PC-9 (cell line): ENCODE results near the gene SV2C. TPM values are rescaled to one million over a fixed set of nuclear protein-coding genes. Genes with fewer than 3 reads are reported as not detected.
A peak's percentile ranks its signal among the peaks of the same experiment; 100 is the strongest.

Source experiments
- BruUV-seq: library from RNA; stranded (reverse); fragments of 400-500 nt; replicated peaks from 2 replicates; lab custom pipeline; 2021; lab: Mats Ljungman, UMichigan
- CTCF ChIA-PET: fragments of 300-600 bp; sonication (Branson Sonifier 250); formaldehyde crosslinking; loops from one replicate; lab custom pipeline; 2022; ENCODE audit warnings: antibody characterized with exemption; lab: Charles Lee
- POLR2A ChIA-PET: fragments of 300-600 bp; sonication (Branson Sonifier 250); formaldehyde crosslinking; loops from one replicate; lab custom pipeline; 2022; ENCODE audit warnings: antibody characterized with exemption; ENCODE audit not compliant: unreplicated experiment; lab: Charles Lee
- DNase-seq, 2 experiments: peaks; one replicate each; pipeline versions ENCODE4 v3.0.0 to v3.0.0-alpha.2; 2015 to 2022; ENCODE audit warnings: mixed read lengths in 1 of 2
- H2AFZ ChIP-seq: fragments of 200-600 bp; sonication (generic); 2 replicates; pipeline ENCODE4 v1.8.1; 2017; ENCODE audit warnings: antibody characterized with exemption
- H3F3A ChIP-seq: fragments of 200-600 bp; sonication (generic); 2 replicates; pipeline ENCODE4 v1.8.1; 2017; ENCODE audit warnings: antibody characterized with exemption, mild to moderate bottlenecking, low read depth; ENCODE audit not compliant: insufficient read depth
- H3K27ac ChIP-seq: fragments of 200-600 bp; sonication (generic); 2 replicates; pipeline ENCODE4 v1.6.1; 2016; ENCODE audit warnings: mixed run types
- H3K27me3 ChIP-seq: fragments of 200-600 bp; sonication (generic); 2 replicates; pipeline ENCODE4 v1.6.1; 2016; ENCODE audit warnings: low read depth, mixed run types; ENCODE audit not compliant: insufficient read depth
- H3K36me3 ChIP-seq: fragments of 200-600 bp; sonication (generic); 2 replicates; pipeline ENCODE4 v1.6.1; 2016; ENCODE audit warnings: low read depth, mixed run types
- H3K4me1 ChIP-seq: fragments of 200-600 bp; sonication (generic); replicated peaks from 2 replicates; pipeline ENCODE4 v1.6.1; 2016; ENCODE audit warnings: mixed run types; ENCODE audit not compliant: insufficient read depth
- H3K4me2 ChIP-seq: fragments of 200-600 bp; sonication (generic); 2 replicates; pipeline ENCODE4 v1.6.1; 2017; ENCODE audit warnings: mixed run types
- H3K4me3 ChIP-seq: fragments of 200-600 bp; sonication (generic); 2 replicates; pipeline ENCODE4 v1.6.1; 2016; ENCODE audit warnings: mixed run types
- H3K79me2 ChIP-seq: fragments of 200-600 bp; sonication (generic); 2 replicates; pipeline ENCODE4 v1.6.1; 2017; ENCODE audit warnings: low read depth, mixed run types
- H3K9me2 ChIP-seq: fragments of 200-600 bp; sonication (generic); 2 replicates; pipeline ENCODE4 v1.8.1; 2017; ENCODE audit warnings: mild to moderate bottlenecking; ENCODE audit not compliant: insufficient read depth
- H3K9me3 ChIP-seq: fragments of 200-600 bp; sonication (generic); 2 replicates; pipeline ENCODE4 v1.8.1; 2016; ENCODE audit warnings: low read depth; ENCODE audit not compliant: insufficient read depth
- H4K20me1 ChIP-seq: fragments of 200-600 bp; sonication (generic); 2 replicates; pipeline ENCODE4 v1.8.1; 2017; ENCODE audit not compliant: insufficient read depth
- EZH2 ChIP-seq: fragments of 200-600 bp; sonication (generic); IDR thresholded peaks from 2 replicates; pipeline ENCODE4 v1.8.0; 2017; ENCODE audit warnings: antibody characterized with exemption, low read depth
- intact Hi-C: fragments of 100-400 bp; cut with micrococcal nuclease; formaldehyde crosslinking; loops from one replicate; pipeline ENCODE4 v1.10.0; 2022; ENCODE audit not compliant: unreplicated experiment
- total RNA-seq: library from RNA; stranded (reverse); gene quantifications from 2 replicates; pipeline ENCODE4 v1.2.3, GENCODE V29; 2021
- TF ChIP-seq, protein P1 (sequence below): fragments of 200-600 bp; sonication (generic); conservative IDR thresholded peaks from 2 replicates; pipeline ENCODE4 v1.6.1; 2017; ENCODE audit warnings: mixed run types, antibody characterized with exemption, mild to moderate bottlenecking, moderate library complexity

The SV2C gene
- total RNA-seq, 1 experiment from 2014 or later: not detected

DNA sequence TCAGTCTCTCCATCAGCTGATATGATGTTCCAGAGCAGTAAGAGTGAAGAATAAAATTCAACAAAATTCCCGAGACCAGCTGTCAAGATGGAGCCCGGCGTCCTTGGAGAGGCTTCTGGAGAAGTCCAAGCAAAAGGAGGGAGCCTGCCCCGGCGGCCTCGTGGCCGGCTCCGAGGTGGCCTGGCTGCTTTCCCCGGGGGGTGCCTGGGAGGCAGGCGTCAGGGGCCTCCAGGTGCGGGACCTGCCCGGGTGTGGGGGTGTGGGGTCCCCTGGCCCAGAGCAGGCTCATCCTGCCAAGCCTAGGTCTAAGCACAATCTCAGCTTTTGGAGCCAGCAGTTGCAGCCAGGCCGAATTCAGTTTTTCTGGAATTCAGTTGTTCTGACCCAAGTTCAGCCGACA lies 197.3 kb downstream of the SV2C start:
- Histone ChIP-seq H3K79me2 (no peaks in the 10 kb centered on the region), H3K27me3 (no peaks in the 10 kb centered on the region), H3K36me3 (no peaks in the 10 kb centered on the region), H3K9me3 (no peaks in the 10 kb centered on the region), H3K4me3 (no peak overlapping the region), H2AFZ (no peak overlapping the region), H3K4me1 (no peaks in the 10 kb centered on the region), H3F3A (no peaks in the 10 kb centered on the region), H3K27ac (no peak overlapping the region), H3K9me2 (no peaks in the 10 kb centered on the region), H3K4me2 (no peak overlapping the region), H4K20me1 (no peaks in the 10 kb centered on the region)
- ChIA-PET POLR2A (no interaction called here), CTCF (no interaction called here)
- no TSS peak for BruUV-seq
- no peak for DNase-seq
- intact Hi-C loops: no loop called here
- no peak for TF ChIP-seq EZH2
- TF ChIP-seq, protein P1, sequence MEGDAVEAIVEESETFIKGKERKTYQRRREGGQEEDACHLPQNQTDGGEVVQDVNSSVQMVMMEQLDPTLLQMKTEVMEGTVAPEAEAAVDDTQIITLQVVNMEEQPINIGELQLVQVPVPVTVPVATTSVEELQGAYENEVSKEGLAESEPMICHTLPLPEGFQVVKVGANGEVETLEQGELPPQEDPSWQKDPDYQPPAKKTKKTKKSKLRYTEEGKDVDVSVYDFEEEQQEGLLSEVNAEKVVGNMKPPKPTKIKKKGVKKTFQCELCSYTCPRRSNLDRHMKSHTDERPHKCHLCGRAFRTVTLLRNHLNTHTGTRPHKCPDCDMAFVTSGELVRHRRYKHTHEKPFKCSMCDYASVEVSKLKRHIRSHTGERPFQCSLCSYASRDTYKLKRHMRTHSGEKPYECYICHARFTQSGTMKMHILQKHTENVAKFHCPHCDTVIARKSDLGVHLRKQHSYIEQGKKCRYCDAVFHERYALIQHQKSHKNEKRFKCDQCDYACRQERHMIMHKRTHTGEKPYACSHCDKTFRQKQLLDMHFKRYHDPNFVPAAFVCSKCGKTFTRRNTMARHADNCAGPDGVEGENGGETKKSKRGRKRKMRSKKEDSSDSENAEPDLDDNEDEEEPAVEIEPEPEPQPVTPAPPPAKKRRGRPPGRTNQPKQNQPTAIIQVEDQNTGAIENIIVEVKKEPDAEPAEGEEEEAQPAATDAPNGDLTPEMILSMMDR: no peak

DNA sequence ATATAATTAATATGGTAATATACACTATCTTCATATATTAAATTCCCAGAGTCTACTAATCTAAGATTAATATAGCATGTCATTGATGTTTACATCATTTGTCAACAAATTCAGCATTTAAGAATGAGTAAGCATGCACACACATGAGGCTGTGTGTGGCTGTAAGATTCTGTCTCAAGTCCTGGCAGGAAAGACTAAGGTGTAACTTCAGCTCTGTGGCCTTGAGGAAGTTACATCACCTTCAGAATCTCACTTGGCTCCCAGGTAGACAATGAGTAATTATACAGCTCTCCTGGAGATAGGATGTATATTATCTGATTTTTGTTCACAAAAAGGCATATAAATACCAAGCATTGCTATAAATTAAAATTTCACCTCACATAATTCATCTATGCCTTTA lies 200.5 kb downstream of the SV2C start:
- no TSS peak for BruUV-seq
- no peak overlapping the region for H2AFZ ChIP-seq
- no peak overlapping the region for H3K4me2 ChIP-seq
- peak in 1 of 2 experiments; percentile 41 for DNase-seq
- intact Hi-C loops: no loop called here
- H3K4me3 ChIP-seq: no peak overlapping the region
- H3K9me3 ChIP-seq: no peaks in the 10 kb centered on the region
- no peaks in the 10 kb centered on the region for H3K9me2 ChIP-seq
- no peaks in the 10 kb centered on the region for H3K36me3 ChIP-seq
- TF ChIP-seq, protein P1: no peak
- no peak for TF ChIP-seq EZH2
- ChIA-PET POLR2A (no interaction called here), CTCF (no interaction called here)
- no peaks in the 10 kb centered on the region for H3K4me1 ChIP-seq
- H3K27me3 ChIP-seq: no peaks in the 10 kb centered on the region
- no peaks in the 10 kb centered on the region for H3F3A ChIP-seq
- no peak overlapping the region for H3K27ac ChIP-seq
- no peaks in the 10 kb centered on the region for H4K20me1 ChIP-seq
- no peaks in the 10 kb centered on the region for H3K79me2 ChIP-seq

DNA sequence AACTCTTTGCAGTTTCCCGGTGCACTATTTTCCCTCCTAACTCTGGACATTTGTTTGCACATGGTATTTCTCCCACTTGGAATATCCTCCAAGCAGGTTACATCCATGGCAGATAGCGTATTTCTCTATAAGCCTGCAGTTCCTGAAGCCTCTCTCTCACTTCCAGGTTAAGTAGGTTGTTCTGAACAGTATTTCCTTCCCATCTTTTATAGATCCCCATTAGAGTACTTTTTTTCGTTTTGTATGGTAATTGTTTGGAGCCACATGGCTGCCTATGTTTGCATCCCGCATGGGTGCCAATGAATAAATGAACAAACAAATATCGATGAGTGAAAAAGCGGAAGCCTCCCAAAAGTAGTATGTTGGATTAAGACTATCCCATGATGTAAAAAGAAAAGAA lies 206.5 kb downstream of the SV2C start:
- Histone ChIP-seq H3K27ac (no peak overlapping the region), H3K4me1 (peaks cover 17% of the 10 kb centered on the region), H3K4me3 (no peak overlapping the region), H3K9me2 (no peaks in the 10 kb centered on the region), H3F3A (0 out of 2 replicates have a peak, but pooled peaks cover 5% of the 10 kb centered on the region), H3K4me2 (no peak overlapping the region), H3K9me3 (no peaks in the 10 kb centered on the region), H3K27me3 (no peaks in the 10 kb centered on the region), H2AFZ (no peak overlapping the region), H3K79me2 (no peaks in the 10 kb centered on the region), H4K20me1 (no peaks in the 10 kb centered on the region), H3K36me3 (no peaks in the 10 kb centered on the region)
- DNase-seq: no peak
- TF ChIP-seq, protein P1: no peak
- TF ChIP-seq EZH2: no peak
- BruUV-seq: no TSS peak
- ChIA-PET POLR2A (no interaction called here), CTCF (no interaction called here)
- intact Hi-C loops: no loop called here
